ENCODE results near the gene SELENOI. TPM values are rescaled to one million over a fixed set of nuclear protein-coding genes. Genes with fewer than 3 reads are reported as not detected.
"Not testable (repeated sequence)": the region's sequence is repeated elsewhere in the genome, so short reads cannot be mapped to it uniquely, and the experiment has no call there.

SELENOI gene
- total RNA-seq, 1 donor from 2014 or later, result 33.4 TPM

DNA sequence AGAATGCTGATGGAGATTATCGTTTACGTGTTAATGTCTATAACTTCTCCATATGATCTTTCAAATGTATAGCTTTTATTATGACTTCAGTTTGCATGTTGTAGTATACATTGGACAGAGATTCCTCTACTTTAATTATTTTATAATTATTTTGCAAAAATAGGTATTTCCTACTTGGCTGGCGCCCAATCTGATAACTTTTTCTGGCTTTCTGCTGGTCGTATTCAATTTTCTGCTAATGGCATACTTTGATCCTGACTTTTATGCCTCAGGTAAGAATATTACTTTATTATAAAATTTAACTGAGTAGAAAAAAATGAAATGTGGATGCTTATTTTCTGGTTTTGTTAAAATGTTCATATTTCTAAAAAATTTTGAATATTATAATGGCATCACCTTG lies 18.7 kb downstream of the SELENOI start:
- H3K4me1 ChIP-seq, result peaks cover 13% of the 10 kb centered on the region
- no peak overlapping the region for H3K4me3 ChIP-seq
- no peaks in the 10 kb centered on the region for H3K9me3 ChIP-seq
- no peak for DNase-seq (ENCODE audit: extremely low spot score in 2 of 2)
- no peak for TF ChIP-seq POLR2AphosphoS5 (IDR thresholded peaks at IDR 0.05; ENCODE audit: insufficient read depth in 1 of 2, low read depth in 1 of 2)
- TF ChIP-seq POLR2A (IDR thresholded peaks at IDR 0.05), result no peak
- TF ChIP-seq, protein P1, sequence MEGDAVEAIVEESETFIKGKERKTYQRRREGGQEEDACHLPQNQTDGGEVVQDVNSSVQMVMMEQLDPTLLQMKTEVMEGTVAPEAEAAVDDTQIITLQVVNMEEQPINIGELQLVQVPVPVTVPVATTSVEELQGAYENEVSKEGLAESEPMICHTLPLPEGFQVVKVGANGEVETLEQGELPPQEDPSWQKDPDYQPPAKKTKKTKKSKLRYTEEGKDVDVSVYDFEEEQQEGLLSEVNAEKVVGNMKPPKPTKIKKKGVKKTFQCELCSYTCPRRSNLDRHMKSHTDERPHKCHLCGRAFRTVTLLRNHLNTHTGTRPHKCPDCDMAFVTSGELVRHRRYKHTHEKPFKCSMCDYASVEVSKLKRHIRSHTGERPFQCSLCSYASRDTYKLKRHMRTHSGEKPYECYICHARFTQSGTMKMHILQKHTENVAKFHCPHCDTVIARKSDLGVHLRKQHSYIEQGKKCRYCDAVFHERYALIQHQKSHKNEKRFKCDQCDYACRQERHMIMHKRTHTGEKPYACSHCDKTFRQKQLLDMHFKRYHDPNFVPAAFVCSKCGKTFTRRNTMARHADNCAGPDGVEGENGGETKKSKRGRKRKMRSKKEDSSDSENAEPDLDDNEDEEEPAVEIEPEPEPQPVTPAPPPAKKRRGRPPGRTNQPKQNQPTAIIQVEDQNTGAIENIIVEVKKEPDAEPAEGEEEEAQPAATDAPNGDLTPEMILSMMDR (IDR thresholded peaks at IDR 0.05), result no peak
- intact Hi-C loops (cut with DNase I), result no loop called here
- peaks cover 3 to 19% of the 10 kb centered on the region in 2 donors for H3K36me3 ChIP-seq
- no peaks in the 10 kb centered on the region for H3K27me3 ChIP-seq
- no peak overlapping the region for H3K27ac ChIP-seq

DNA sequence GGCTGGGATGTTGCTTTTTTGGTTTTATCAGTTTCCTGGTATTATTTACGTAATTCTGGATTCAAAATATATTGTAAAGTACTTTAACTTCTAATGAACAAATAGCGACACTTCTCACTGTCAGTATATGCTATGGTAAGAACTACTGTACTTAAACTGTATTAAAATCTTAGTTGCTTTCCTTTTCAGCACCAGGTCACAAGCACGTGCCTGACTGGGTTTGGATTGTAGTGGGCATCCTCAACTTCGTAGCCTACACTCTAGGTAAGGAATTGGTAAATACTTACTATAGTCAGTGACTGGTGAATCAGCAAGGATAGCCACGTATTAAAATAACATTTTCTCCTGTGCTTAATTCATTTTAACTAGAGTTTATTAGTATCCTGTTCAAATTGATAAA lies 21.0 kb downstream of the SELENOI start:
- Histone ChIP-seq H3K4me1 (no peaks in the 10 kb centered on the region), H3K27me3 (no peaks in the 10 kb centered on the region), H3K27ac (no peak overlapping the region), H3K9me3 (no peaks in the 10 kb centered on the region), H3K36me3 (peaks cover 3 to 19% of the 10 kb centered on the region in 2 donors), H3K4me3 (no peak overlapping the region)
- no peak for DNase-seq (ENCODE audit: extremely low spot score in 2 of 2)
- TF ChIP-seq POLR2A (IDR thresholded peaks at IDR 0.05) (no peak), POLR2AphosphoS5 (IDR thresholded peaks at IDR 0.05; ENCODE audit: insufficient read depth in 1 of 2, low read depth in 1 of 2) (no peak)
- TF ChIP-seq, protein P1 (IDR thresholded peaks at IDR 0.05), result no peak
- intact Hi-C loops (cut with DNase I), result no loop called here

GRCh38 chr2:26369664-26370063 lies 23.7 kb downstream of the SELENOI start:
- H3K36me3 ChIP-seq, result peaks cover 3 to 39% of the 10 kb centered on the region in 2 donors
- DNase-seq (ENCODE audit: extremely low spot score in 2 of 2), result not testable (repeated sequence)

DNA sequence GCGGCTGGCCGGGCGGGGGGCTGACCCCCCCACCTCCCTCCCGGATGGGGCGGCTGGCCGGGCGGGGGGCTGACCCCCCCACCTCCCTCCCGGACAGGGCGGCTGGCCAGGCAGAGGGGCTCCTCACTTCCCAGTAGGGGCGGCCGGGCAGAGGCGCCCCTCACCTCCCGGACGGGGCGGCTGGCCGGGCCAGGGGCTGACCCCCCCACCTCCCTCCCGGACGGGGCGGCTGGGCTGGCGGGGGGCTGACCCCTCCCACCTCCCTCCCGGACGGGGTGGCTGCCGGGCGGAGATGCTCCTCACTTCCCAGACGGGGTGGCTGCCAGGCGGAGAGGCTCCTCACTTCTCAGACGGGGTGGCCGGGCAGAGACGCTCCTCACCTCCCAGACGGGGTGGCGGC lies 25.0 kb downstream of the SELENOI start:
- H3K27ac ChIP-seq; H3K9me3 ChIP-seq; H3K4me1 ChIP-seq; H3K27me3 ChIP-seq; H3K4me3 ChIP-seq; intact Hi-C loops (cut with DNase I); DNase-seq (ENCODE audit: extremely low spot score in 2 of 2): not testable (repeated sequence)
- H3K36me3 ChIP-seq, result peaks cover 3 to 48% of the 10 kb centered on the region in 2 donors

More at GRCh38 chr2:26369664-26370063, 23.7 kb downstream of the SELENOI start:
- H3K27ac ChIP-seq; H3K27me3 ChIP-seq; intact Hi-C loops (cut with DNase I); H3K9me3 ChIP-seq; H3K4me3 ChIP-seq; H3K4me1 ChIP-seq: not testable (repeated sequence)

GRCh38 chr2:26376799-26377198 lies 30.9 kb downstream of the SELENOI start:
- no peak for TF ChIP-seq POLR2A (IDR thresholded peaks at IDR 0.05)
- TF ChIP-seq POLR2AphosphoS5 (IDR thresholded peaks at IDR 0.05; ENCODE audit: insufficient read depth in 1 of 2, low read depth in 1 of 2), result no peak
- TF ChIP-seq, protein P1 (IDR thresholded peaks at IDR 0.05), result no peak
- Histone ChIP-seq H3K27me3 (no peaks in the 10 kb centered on the region), H3K27ac (no peak overlapping the region), H3K9me3 (no peaks in the 10 kb centered on the region), H3K4me1 (no peaks in the 10 kb centered on the region), H3K36me3 (peaks cover 0 to 29% of the 10 kb centered on the region in 2 donors), H3K4me3 (no peak overlapping the region)
- DNase-seq (ENCODE audit: extremely low spot score in 2 of 2), result no peak
- intact Hi-C loops (cut with DNase I), result no loop called here

- Histone ChIP-seq H3K9me3 (no peaks in the 10 kb centered on the region), H3K4me3 (no peak overlapping the region), H3K4me1 (no peaks in the 10 kb centered on the region), H3K36me3 (peaks cover 0 to 2% of the 10 kb centered on the region in 2 donors), H3K27me3 (no peaks in the 10 kb centered on the region), H3K27ac (no peak overlapping the region)
- no peak for DNase-seq (ENCODE audit: extremely low spot score in 2 of 2)
- intact Hi-C loops (cut with DNase I), result no loop called here
- no peak for TF ChIP-seq POLR2A (IDR thresholded peaks at IDR 0.05)
- TF ChIP-seq POLR2AphosphoS5 (IDR thresholded peaks at IDR 0.05; ENCODE audit: insufficient read depth in 1 of 2, low read depth in 1 of 2), result no peak
- TF ChIP-seq, protein P1 (IDR thresholded peaks at IDR 0.05), result no peak
Measured at GRCh38 chr2:26380281-26380680, 34.3 kb downstream of the SELENOI start.
